ENCODE results near the gene SRPX2. TPM values are rescaled to one million over a fixed set of nuclear protein-coding genes. Genes with fewer than 3 reads are reported as not detected.
A peak's percentile ranks its signal among the peaks of the same experiment; 100 is the strongest.

The SRPX2 gene
- total RNA-seq, 1 donor from 2014 or later = 39.3 TPM

DNA sequence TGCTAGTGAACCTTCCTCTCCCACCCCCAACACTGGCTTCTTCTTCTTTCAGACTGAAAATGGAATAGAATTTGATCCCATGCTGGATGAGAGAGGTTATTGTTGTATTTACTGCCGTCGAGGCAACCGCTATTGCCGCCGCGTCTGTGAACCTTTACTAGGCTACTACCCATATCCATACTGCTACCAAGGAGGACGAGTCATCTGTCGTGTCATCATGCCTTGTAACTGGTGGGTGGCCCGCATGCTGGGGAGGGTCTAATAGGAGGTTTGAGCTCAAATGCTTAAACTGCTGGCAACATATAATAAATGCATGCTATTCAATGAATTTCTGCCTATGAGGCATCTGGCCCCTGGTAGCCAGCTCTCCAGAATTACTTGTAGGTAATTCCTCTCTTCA is 44.5 kb upstream of the SRPX2 start:
- H3K36me3 ChIP-seq (ENCODE audit: insufficient read depth, low read length) = no peaks in the 10 kb centered on the region
- no peak overlapping the region for H2AFZ ChIP-seq (ENCODE audit: low read depth, low read length)
- H3K36me3 Mint-ChIP-seq (ENCODE audit: low read depth, unreplicated experiment) = no peaks in the 10 kb centered on the region
- no peaks in the 10 kb centered on the region for H4K20me1 ChIP-seq (ENCODE audit: insufficient read depth, low read length)
- H3K79me2 ChIP-seq (ENCODE audit: insufficient read depth, low read length) = no peaks in the 10 kb centered on the region
- no peak for TF ChIP-seq EZH2 (IDR thresholded peaks at IDR 0.05; ENCODE audit: insufficient read depth, low read length)
- TF ChIP-seq, protein P1, sequence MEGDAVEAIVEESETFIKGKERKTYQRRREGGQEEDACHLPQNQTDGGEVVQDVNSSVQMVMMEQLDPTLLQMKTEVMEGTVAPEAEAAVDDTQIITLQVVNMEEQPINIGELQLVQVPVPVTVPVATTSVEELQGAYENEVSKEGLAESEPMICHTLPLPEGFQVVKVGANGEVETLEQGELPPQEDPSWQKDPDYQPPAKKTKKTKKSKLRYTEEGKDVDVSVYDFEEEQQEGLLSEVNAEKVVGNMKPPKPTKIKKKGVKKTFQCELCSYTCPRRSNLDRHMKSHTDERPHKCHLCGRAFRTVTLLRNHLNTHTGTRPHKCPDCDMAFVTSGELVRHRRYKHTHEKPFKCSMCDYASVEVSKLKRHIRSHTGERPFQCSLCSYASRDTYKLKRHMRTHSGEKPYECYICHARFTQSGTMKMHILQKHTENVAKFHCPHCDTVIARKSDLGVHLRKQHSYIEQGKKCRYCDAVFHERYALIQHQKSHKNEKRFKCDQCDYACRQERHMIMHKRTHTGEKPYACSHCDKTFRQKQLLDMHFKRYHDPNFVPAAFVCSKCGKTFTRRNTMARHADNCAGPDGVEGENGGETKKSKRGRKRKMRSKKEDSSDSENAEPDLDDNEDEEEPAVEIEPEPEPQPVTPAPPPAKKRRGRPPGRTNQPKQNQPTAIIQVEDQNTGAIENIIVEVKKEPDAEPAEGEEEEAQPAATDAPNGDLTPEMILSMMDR (IDR thresholded peaks at IDR 0.05; ENCODE audit: insufficient read depth, low read depth, low read length) = no peak
- H3K4me3 ChIP-seq (ENCODE audit: insufficient read depth, low read depth, low read length) = no peak overlapping the region
- no peaks in the 10 kb centered on the region for H3K9me3 ChIP-seq (ENCODE audit: insufficient read depth, low read depth, low read length)
- no peak overlapping the region for H3K27ac Mint-ChIP-seq (ENCODE audit: unreplicated experiment)
- FAIRE-seq = no peak
- H3K27me3 ChIP-seq (ENCODE audit: insufficient read depth, low read length) = no peaks in the 10 kb centered on the region
- no peak overlapping the region for H3K4me3 Mint-ChIP-seq (ENCODE audit: unreplicated experiment)
- no peak overlapping the region for H3K9ac ChIP-seq (ENCODE audit: low read length)
- no peaks in the 10 kb centered on the region for H3K9me3 Mint-ChIP-seq (ENCODE audit: unreplicated experiment)
- no peak overlapping the region for H3K27ac ChIP-seq (ENCODE audit: low read depth, low read length)
- H3K4me1 Mint-ChIP-seq (ENCODE audit: low read depth, unreplicated experiment) = peaks cover 5% of the 10 kb centered on the region
- DNase-seq (ENCODE audit: low read depth) = no peak
- no peak overlapping the region for H3K4me2 ChIP-seq (ENCODE audit: low read length)
- H3K4me1 ChIP-seq (ENCODE audit: insufficient read depth, low read length) = no peaks in the 10 kb centered on the region
- H3K27me3 Mint-ChIP-seq (ENCODE audit: low read depth, unreplicated experiment) = no peaks in the 10 kb centered on the region

GRCh38 chrX:100600340-100600739 is 43.7 kb upstream of the SRPX2 start:
- Histone ChIP-seq H3K4me3 (ENCODE audit: insufficient read depth, low read depth, low read length) (no peak overlapping the region), H3K27ac (ENCODE audit: low read depth, low read length) (no peak overlapping the region), H3K9ac (ENCODE audit: low read length) (no peak overlapping the region), H3K4me2 (ENCODE audit: low read length) (no peak overlapping the region), H4K20me1 (ENCODE audit: insufficient read depth, low read length) (no peaks in the 10 kb centered on the region), H3K9me3 (ENCODE audit: insufficient read depth, low read depth, low read length) (no peaks in the 10 kb centered on the region), H3K4me1 (ENCODE audit: insufficient read depth, low read length) (no peaks in the 10 kb centered on the region), H3K36me3 (ENCODE audit: insufficient read depth, low read length) (no peaks in the 10 kb centered on the region), H2AFZ (ENCODE audit: low read depth, low read length) (no peak overlapping the region), H3K79me2 (ENCODE audit: insufficient read depth, low read length) (no peaks in the 10 kb centered on the region), H3K27me3 (ENCODE audit: insufficient read depth, low read length) (no peaks in the 10 kb centered on the region)
- no peak for TF ChIP-seq EZH2 (IDR thresholded peaks at IDR 0.05; ENCODE audit: insufficient read depth, low read length)
- TF ChIP-seq, protein P1 (IDR thresholded peaks at IDR 0.05; ENCODE audit: insufficient read depth, low read depth, low read length) = no peak
- FAIRE-seq (peak; percentile 54), DNase-seq (ENCODE audit: low read depth) (no peak)
- no peaks in the 10 kb centered on the region for H3K9me3 Mint-ChIP-seq (ENCODE audit: unreplicated experiment)
- no peaks in the 10 kb centered on the region for H3K36me3 Mint-ChIP-seq (ENCODE audit: low read depth, unreplicated experiment)
- H3K4me1 Mint-ChIP-seq (ENCODE audit: low read depth, unreplicated experiment) = peaks cover 5% of the 10 kb centered on the region
- no peaks in the 10 kb centered on the region for H3K27me3 Mint-ChIP-seq (ENCODE audit: low read depth, unreplicated experiment)
- H3K4me3 Mint-ChIP-seq (ENCODE audit: unreplicated experiment) = no peak overlapping the region
- no peak overlapping the region for H3K27ac Mint-ChIP-seq (ENCODE audit: unreplicated experiment)

GRCh38 chrX:100600758-100601157 is 43.2 kb upstream of the SRPX2 start:
- Histone ChIP-seq H2AFZ (ENCODE audit: low read depth, low read length) (no peak overlapping the region), H3K4me1 (ENCODE audit: insufficient read depth, low read length) (no peaks in the 10 kb centered on the region), H3K9me3 (ENCODE audit: insufficient read depth, low read depth, low read length) (no peaks in the 10 kb centered on the region), H3K4me3 (ENCODE audit: insufficient read depth, low read depth, low read length) (no peak overlapping the region), H3K27me3 (ENCODE audit: insufficient read depth, low read length) (no peaks in the 10 kb centered on the region), H4K20me1 (ENCODE audit: insufficient read depth, low read length) (no peaks in the 10 kb centered on the region), H3K36me3 (ENCODE audit: insufficient read depth, low read length) (no peaks in the 10 kb centered on the region), H3K4me2 (ENCODE audit: low read length) (no peak overlapping the region), H3K79me2 (ENCODE audit: insufficient read depth, low read length) (no peaks in the 10 kb centered on the region), H3K9ac (ENCODE audit: low read length) (no peak overlapping the region), H3K27ac (ENCODE audit: low read depth, low read length) (no peak overlapping the region)
- no peak for DNase-seq (ENCODE audit: low read depth)
- Mint-ChIP-seq H3K4me3 (ENCODE audit: unreplicated experiment) (no peak overlapping the region), H3K27me3 (ENCODE audit: low read depth, unreplicated experiment) (no peaks in the 10 kb centered on the region), H3K9me3 (ENCODE audit: unreplicated experiment) (no peaks in the 10 kb centered on the region), H3K4me1 (ENCODE audit: low read depth, unreplicated experiment) (peaks cover 5% of the 10 kb centered on the region), H3K36me3 (ENCODE audit: low read depth, unreplicated experiment) (no peaks in the 10 kb centered on the region), H3K27ac (ENCODE audit: unreplicated experiment) (no peak overlapping the region)
- TF ChIP-seq EZH2 (IDR thresholded peaks at IDR 0.05; ENCODE audit: insufficient read depth, low read length) = no peak
- TF ChIP-seq, protein P1 (IDR thresholded peaks at IDR 0.05; ENCODE audit: insufficient read depth, low read depth, low read length) = no peak
- FAIRE-seq = peak; percentile 17
